GM08714 (cell line): Measurements from ENCODE around the gene ITPRIPL2.

Source experiments
- H3K4me3 ChIP-seq: fragments of 200-500 bp; sonication (Bioruptor generic); 2 replicates; pipeline ENCODE4 v1.5.1; 2014; ENCODE audit warnings: mild to moderate bottlenecking, low read length, inconsistent platforms
- ZNF274 ChIP-seq: IDR thresholded peaks from 2 replicates; pipeline ENCODE4 v1.6.1; 2012; ENCODE audit warnings: mild to moderate bottlenecking, low read depth, low read length

Gene ITPRIPL2

DNA sequence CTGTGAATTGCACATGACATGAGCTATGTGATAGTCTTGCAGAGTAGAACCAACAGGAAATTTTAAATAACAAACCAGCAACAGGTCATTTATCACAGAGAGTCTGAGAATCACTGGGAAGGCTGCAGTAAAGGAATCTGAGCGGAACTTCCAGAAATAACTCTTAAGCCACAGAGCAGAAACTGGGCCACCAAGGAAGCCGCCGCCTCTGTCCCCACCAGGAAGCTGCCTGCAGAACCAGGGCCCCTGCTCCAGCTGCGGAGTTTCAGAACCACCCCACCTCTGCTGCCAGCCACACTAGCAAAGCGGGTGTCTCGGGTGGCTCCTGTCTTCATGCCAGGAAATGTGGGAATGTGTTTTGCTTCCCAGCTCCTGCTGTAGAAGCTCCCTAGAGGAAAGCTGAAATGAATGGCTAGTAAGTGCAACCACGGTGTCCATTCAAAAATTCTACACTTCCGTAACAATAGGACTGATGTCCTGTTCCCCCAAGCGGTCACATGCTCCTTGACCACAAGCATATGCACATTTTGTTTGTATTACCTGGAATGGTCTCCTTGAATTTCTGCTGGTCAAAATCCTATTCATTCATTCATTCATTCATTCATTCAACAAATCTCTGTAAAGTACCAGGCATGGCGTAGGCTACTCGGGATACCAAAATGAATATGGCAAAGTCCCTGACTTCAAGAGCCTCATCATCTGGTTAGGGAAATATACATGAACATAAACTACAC, 7.7 kb upstream of the ITPRIPL2 start:
- no peak overlapping the region for H3K4me3 ChIP-seq

DNA sequence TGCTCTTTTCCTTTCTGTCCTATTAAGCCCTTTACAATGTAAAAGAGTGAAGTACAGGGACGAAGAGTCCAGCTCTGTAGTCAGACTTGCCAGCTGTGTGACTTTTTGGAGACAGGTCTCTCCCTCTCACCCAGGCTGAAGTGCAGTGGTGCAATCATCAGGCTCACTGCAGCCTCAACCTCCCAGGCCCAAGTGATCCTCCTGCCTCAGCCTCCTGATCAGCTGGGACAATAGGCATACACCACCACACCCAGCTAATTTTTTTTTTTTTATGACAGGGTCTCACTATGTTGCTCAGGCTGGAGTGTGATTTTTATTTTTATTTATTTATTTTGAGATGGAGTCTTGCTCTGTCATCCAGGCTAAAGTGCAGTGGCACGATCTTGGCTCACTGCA, 7.1 kb upstream of the ITPRIPL2 start:
- no peak overlapping the region for H3K4me3 ChIP-seq
- TF ChIP-seq ZNF274: no peak

More for the DNA sequence above, 7.7 kb upstream of the ITPRIPL2 start:
- no peak for TF ChIP-seq ZNF274

DNA sequence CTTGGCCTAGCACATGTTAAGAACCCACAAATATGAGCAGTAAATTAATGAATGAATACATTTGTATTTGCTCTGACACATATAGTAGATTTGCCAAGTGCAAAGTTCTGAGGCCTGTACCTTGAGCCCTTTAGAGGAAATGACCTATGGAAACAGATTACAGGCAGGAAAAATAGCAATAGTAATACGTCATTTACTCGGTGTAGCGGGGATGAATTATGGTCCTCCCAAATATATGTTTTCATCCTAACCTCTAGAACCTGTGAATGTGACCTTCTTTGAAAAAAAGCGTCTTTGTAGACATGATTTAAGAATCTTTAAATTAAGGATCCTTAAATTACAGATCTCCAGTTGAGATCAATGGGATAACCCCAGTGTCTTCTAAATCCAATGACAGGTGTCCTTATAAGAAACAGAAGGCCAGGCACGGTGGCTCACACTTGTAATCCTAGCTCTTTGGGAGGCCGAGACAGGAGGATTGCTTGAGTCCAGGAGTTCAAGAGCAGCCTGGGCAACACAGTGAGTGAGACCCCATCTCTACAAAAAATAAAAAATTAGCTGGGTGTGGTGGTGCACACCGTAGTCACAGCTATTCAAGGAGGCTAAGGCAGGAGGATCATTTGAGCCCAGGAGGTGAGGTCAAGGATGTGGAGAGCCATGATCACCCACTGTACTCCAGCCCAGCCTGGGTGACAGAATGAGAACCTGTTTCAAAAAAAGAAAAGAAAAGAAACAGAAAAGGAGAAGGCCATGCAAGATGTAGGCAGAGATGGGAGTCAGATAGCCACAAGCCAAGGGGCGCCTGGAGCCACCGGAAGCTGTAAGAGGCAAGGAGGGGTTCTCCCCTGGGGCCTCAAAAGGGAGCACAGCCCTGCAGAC, 5.1 kb upstream of the ITPRIPL2 start:
- no peak for TF ChIP-seq ZNF274
- H3K4me3 ChIP-seq: no peak overlapping the region

DNA sequence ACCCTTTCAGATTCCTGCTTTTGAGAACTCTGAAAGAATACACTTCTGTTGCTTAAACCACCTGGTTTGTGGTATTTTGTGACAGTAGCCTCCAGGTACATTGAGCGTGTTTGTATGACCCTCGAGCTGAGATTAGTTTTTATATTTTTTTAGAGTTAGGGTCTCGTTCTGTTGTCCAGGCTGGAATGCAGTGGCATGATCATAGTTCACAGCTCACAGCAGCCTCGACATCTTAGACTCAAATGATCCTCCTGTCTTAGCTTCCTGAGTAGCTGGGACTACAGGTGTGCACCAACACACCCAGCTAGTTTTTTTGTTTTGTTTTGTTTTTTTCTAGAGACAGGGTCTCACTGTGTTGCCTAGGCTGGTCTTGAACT, 4.5 kb upstream of the ITPRIPL2 start:
- no peak for TF ChIP-seq ZNF274
- no peak overlapping the region for H3K4me3 ChIP-seq

DNA sequence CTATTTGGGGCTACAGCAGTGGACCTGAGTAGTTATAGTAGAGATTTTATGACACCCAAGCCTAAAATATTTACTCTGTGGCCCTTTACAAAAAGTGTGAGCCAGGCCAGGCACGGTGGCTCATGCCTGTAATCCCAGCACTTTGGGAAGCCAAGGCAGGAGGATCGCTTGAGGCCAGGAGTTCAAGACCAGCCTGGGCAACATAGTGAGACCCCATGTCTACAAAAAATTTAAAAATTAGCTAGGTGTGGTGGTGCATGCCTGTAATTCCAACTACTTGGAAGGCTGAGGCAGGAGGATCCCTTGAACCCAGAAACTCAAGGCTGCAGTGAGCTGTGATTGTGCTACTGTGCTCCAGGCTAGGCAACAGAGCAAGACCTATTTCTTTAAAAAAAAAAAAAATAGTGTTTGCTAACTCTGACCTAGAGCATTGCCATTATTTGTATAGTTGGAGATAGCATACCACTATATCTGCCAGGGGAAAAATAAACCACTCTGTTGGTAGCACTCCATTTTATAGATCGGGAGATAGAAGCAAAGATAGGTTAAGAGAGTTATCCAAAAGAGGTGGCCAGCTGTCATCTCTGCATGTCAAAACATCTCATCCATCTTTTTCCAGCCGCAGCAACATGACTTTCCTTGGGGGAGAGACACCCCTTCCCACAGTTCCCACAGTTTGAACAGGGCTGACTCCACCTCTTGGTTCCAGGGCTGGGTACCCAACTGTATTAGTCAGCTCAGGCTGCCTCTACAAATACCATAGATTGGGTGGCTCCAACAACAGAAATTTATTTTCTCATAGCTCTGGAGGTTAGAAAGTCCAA, 3.0 kb upstream of the ITPRIPL2 start:
- TF ChIP-seq ZNF274: no peak
- no peak overlapping the region for H3K4me3 ChIP-seq

DNA sequence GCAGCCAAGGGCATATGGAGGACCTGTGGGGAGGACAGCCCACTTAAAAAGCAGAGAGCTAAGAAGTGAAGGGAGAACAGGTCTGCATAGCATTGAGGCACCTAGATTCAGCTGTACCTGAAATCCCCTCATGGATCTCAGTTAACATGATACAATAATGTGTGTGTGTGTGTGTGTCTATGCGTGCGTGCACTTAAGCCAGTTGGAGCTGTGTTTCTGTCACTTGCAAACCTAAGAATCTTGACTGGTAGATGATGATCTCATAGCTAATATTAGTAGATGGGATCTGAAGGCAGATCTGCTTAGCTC, 1.7 kb upstream of the ITPRIPL2 start:
- no peak for TF ChIP-seq ZNF274
- no peak overlapping the region for H3K4me3 ChIP-seq

DNA sequence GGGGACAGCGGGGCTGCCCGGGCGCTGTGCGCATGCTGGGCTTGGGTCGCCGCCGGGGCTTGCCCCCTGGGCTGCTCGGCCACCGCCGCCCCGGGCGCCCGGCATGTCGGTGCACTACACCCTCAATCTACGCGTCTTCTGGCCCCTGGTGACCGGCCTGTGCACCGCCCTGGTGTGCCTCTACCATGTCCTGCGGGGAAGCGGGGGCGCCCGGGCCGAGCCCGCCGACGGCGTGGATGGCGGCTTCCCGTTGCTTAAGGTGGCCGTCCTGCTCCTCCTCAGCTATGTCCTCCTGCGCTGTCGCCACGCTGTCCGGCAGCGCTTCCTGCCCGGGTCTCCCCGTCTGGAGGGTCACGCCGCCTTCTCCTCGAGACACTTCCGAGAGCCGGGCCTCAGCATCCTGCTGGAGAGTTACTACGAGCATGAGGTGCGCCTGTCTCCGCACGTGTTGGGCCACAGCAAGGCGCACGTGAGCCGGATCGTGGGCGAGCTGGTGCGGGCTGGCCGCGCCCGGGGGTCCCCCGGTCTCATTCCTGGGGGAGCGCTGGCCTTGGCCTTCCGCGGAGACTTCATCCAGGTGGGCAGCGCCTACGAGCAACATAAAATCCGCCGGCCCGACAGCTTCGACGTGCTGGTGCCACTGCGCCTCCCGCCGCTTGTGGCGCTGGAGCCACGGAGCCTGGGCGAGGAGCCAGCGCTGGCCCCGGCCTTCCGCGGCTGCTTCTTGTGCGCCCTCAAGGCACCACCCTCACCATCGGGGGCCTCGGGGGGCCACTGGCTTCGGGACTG, 789 bp downstream of the ITPRIPL2 start:
- no peak for TF ChIP-seq ZNF274
- H3K4me3 ChIP-seq: peak overlapping the region; percentile 46; the same call in 1 of the 2 replicates

DNA sequence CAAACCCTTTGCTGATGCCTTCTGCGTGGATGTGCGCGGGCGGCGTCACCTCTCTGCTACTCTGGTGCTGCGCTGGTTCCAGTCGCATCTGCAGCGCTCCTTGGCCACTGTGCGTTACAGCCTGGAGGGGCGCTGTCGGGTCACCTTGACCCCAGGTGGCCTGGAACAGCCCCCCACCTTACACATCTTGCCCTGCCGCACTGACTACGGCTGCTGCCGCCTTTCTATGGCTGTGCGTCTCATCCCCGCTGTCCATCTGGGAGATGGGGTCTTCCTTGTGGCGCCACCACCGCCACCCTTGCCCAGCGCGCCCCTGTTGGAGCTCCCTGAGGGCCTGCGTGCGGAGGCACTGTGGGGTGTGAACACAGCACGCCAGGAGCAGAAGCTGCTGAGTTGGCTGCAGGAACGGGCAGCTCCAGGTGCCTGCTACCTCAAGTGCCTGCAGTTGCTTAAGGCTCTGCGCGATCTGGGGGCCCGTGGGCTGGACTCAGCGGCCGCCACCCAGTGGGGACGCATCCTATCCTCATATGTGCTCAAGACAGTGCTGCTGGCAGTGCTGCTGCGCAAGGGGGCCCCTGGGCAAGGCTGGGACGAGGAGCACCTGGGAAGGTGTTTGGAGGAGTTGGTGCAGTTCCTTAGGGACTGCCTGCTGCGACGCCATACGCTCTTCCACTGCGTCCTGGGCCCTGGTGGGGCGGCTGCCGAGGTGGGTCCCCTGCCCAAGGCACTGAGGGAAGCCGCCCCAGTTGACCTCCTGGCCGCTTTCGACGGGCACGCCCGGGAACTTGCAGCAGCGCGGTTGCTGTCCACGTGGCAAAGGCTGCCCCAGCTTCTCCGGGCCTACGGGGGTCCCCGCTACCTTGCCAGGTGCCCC, 1.6 kb downstream of the ITPRIPL2 start:
- H3K4me3 ChIP-seq: no peak overlapping the region
- no peak for TF ChIP-seq ZNF274

DNA sequence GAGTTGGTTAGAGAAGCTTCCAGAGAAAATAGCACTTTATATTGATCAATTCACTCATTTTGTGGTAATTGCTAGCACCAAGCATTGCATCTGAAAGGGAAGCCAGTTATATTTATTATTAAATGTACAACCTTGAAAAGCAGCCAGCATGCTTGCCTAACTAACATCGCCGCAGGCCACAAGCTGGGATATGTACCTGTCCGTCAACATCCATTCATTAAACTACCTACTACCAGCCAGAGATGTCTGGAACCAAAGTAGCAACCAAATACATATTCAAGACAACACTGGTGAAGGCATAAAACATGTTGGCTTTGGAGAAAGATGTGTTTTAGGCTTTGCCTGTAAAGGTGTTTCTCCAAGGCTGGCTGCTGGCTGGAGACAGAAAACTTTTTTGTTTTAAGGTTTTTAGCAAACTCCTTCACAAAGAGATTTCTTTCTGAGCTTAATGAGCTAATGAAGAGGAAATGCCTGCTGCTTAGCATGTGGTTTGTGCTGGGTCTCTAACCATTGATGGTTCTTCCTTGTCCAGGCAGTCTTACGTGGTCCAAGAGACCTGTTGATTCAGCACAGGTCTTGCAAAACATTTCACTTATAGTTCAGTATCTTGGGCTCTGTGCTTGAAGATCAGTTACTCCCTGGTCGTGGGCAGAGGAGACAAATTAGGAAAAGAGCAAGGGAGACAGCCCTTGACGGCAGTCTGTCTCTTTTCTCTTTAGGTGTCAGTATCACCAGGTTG, 3.1 kb downstream of the ITPRIPL2 start:
- no peak for TF ChIP-seq ZNF274
- no peak overlapping the region for H3K4me3 ChIP-seq

DNA sequence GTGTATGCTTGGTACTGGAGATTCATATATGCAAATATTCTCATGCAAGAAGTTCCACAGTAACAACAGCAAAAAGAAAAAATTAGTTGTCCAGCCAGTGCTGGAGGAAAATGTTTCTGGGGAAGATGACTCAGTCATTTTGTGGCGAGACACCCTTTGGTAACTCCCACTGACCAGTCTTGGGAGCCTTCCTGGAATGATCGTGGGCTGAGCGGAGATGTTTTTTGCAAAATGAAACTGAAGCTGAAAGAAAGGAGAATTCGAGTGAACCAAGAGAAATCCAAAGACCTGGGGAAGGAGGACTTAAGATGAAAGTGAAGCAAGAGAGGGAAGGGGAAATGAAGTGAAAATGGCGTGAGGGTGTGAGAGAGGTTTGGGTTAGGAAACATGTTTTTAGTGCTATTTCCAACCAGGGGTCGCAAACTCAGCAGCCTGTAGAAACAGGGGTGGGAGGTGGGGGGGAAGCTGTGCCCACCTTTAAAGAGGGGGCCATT, 5.2 kb downstream of the ITPRIPL2 start:
- H3K4me3 ChIP-seq: peak overlapping the region; percentile 55
- TF ChIP-seq ZNF274: no peak

DNA sequence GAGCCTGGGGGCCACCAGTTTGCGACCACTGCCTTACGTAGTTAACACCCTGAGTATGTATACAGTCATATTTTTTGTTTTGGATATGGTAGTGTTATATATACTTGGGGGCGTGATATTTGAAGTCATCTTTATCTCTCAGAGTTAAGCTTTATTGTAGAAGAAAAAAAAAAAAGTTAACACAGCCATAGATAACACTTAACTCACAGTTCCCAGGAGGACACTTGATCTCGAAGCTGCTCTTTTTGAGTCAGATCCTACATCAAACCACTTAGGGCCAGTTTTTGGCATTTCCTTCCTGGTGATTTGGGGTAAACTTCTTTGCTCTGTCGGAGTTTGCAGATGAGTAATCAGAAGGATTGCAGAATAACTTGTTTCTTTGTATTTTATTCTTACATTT, 5.8 kb downstream of the ITPRIPL2 start:
- H3K4me3 ChIP-seq: no peak overlapping the region
- TF ChIP-seq ZNF274: no peak

DNA sequence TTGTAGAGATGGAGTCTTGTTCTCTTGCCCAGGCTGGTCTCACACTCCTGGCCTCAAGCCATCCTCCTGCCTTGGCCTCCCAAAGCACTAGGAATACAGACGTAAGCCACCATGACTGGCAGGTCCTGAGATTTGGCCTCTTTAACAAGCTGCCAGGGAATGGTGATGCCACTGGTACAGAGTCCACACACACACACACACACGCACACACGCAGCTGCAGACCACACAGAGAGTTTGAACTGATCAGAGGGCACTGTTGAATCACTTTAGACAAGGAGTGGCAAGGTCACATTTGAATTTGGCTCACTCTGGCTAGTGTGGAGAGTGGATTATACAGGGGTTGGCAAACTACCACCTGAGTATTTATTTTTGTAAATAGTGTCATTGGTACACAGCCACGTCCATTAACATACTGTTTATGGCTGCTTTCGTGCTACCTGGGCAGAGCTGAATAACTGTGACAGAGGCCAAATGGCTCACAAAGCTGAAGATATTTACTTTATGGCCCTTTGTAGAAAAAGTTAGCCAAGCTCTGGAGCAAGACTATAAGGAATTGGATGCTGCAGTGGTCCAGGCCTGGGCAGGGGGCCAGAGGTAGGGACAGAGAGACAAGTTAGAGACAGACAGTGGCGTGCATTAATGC, 9.9 kb downstream of the ITPRIPL2 start:
- no peak for TF ChIP-seq ZNF274
- no peak overlapping the region for H3K4me3 ChIP-seq
